LoVo (cell line): Measurements from ENCODE around the gene RGP1.

ENCODE experiments used
- DNase-seq: peaks from one replicate; pipeline ENCODE4 v3.0.0-alpha.2; 2016; ENCODE audit warnings: low spot score

Gene RGP1

DNA sequence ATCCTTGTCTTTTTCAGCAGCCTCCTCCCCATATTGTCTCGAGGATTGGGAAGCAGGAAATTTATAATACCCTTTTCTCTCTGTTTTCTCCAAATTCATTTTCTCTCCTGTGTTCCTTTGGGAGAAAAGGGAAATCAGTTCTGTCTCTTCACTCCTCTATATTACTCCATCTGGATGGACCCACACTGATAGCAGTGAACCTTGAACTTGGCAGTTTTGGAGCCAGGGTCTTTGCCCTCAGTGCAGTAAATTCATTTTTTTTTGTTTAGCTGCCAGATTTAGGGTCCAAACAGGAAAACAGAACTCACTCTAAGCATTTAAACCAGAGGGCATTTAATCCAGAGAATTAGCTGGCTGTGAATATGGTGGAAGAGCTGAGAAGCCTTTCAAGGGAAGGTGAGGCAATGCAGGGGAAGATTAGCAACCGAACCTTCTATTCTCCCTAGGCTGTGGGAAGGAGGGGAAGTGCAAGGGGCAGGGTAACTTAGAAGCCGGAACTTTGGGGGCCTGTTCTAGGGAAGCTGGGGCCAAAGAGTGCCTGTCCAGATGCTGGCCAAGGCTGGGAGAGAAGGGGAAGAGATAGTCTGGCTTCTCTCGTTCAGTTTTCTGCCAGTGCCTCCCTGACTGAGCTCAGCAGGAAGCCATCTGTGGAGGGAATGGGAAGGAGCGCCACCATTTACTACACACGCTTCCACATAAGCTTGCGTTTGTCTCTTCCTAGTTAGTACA, 26.0 kb downstream of the RGP1 start:
- DNase-seq, result no peak

DNA sequence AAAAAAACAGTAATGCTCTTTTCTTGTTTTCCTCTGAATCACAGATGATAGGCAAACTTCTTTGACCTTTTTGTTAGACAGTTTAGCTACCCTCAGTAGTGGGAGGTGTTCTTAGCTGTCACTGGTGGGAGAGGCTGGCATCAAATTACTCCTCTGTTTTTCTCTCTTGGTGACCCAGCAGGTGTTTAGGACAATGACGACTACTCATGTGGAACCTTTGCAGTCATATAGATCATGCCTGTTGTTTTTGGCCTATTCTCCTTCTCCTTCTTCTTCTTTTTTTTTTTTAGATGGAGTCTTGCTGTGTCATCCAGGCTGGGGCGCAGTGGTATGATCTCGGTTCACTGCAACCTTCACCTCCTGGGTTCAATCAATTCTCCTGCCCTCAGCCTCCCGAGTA, 26.9 kb downstream of the RGP1 start:
- no peak for DNase-seq

DNA sequence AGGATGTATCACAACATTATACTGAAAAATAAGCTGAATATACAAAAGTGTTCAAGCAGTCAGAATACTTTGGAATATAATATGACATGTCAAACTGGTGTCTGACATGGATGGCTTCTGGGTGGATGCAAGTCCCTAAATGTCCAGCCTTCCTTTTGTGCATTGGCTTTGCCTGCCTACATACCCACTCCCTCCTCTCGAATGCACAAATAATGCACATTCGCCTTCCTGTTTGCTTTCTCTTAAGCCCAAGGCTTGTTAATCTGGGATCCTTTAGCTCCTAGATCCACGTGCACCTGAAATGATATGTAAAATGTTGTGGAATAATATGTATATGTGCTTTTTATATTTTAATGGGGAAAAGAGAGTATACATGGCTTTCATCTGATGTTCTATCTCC, 29.4 kb downstream of the RGP1 start:
- no peak for DNase-seq

DNA sequence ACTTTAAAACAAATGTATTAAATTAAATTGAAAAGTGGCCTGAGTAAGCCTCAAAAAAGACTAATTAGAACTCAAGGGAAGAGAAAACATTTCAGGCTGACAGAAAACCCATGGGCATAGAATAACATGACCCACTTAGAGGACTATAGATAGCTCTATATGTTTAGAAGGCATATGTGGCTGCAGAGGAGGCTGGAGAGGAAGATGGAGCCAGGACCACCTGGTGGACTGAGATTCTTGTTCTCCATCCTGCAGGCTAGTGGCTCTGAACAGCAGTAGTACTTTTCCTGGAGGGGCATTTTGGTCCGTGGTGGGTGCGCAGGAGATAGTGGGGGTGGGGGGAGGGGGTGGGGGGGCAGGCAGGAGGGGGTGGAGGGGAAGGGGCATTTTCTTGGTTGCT, 32.0 kb downstream of the RGP1 start:
- DNase-seq, result no peak

DNA sequence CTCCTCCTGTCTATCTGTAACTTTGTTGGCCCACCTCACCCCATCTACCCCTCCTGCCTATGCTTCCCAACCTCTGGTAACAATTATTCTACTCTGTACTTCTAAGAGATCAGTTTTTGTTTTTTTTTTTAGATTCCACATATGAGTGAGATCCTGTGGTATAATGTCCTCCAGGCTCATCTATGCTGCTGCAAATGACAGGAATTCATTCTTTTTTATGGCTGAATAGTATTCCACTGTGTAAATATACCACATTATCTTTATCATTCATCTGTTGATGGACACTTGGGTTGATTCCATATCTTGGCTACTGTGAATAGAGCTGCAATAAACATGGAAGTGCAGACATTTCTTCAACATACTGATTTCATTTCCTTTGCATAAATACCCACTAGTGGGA, 34.3 kb downstream of the RGP1 start:
- DNase-seq, result no peak

DNA sequence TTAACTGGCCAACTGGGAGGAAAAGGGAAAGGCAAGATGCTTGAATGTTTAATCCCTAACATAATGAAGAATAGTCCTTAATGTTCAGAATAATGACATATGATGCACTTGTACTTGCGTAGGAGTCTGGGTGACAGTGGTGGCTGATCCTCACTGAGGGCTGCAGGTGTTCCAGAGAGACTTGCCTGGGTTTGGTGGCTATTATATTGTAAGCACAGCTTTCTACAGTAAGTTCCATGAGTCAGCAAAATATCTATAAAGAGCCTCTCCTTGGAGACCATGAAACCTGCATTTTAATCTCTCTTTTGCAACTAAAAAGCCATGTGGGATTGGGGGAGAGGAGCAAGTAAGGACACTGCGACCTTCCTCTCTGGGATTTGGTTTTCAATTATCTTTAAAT, 40.5 kb downstream of the RGP1 start:
- DNase-seq, result no peak

DNA sequence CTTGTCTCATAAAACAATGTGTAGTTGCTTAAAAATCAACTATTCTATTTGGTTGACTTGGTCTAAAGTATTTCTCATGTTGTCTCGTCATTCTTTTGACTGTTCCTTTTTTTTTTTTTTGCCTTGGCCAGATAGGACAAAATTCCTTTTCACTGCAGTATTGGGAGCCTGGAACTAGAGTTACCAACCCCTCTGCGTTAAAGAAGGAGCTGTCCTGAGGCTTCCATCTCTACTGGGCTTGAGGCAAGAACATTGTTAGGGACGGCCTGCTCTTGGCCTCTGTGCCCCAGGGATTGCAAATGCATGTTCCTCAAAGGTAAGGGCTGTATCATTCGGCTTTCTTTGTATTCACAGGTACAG, 40.9 kb downstream of the RGP1 start:
- no peak for DNase-seq

DNA sequence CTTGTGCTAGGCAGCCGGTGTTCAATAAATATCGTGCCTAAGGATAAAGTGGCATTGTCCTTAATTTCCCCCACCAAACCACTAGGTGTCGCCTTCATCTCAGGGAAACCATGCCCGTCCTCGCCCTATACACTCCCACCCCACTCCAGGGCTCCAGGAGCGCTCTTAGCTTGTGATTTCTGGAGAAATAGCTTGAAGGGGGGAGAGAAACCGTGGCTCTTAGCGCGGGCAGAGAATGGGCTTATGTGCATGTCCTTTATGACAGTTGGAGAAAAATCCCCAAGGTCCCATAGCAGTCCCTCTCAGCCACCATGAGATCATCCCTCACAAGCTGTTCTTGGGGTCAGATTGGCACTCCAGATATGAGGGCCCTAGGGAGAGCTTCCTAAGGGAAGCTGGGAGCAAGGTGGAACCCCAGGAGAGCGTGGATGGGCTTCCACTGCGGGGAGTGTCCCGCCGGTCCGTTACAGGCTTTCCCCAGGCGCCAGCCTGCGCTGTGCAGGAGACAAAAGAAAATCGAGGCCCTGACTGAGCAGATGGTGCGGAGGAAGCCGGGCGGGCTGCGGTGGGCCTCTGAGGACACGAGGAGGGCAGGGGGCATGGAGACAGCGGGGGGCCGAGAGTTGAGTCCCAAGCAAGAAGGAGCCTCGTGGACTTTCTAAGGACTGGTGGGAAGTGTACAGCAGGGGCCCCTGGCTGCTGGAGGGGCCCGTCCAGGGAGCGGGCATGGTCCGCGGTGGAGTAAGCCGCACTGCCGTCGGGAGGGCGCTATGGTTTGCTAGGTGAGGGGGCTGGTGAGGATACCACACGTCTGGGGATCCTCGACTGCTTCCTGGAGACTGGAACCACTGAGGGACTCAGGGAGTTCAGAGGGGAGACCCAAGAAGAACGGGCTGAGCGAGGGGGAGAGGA, 41.6 kb downstream of the RGP1 start:
- peak; percentile 58 for DNase-seq

DNA sequence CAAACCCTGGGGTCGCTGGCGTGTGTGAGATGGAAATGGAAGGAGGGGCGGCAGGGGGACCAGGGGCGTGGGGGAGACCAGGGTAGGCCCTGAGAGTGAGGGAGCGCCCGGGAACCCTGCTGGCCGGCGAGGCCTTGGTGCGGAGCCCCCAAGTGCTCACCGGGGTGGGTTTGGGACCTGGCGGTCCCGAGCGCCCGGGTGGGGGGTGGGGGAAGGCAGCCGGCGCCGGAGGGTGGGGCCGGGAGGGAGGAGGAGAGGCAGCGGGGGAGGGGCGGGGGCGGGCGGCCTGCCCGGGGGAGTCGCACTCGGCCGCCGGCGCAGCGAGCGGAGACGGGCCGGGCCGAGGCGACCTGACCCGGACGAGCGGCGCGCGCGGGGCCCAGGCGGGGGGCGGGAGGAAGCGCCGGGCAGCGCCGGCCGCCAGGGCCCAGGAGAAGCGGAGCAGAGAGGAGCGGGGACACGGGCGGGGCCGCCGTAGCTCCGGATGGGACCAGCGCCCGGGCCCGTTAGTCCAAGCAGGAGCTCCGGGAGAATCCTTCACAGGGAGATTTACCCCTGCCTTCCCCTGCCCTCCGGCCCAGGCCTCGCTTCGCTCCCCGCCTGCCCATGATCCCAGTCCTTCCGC, 42.3 kb downstream of the RGP1 start, which contains the start of gene NPR2:
Gene NPR2 (plus strand): TSS at position 295 of the 625 bp plus-strand sequence. CDS start 818 bp downstream, outside the sequence.
- DNase-seq, result no peak

DNA sequence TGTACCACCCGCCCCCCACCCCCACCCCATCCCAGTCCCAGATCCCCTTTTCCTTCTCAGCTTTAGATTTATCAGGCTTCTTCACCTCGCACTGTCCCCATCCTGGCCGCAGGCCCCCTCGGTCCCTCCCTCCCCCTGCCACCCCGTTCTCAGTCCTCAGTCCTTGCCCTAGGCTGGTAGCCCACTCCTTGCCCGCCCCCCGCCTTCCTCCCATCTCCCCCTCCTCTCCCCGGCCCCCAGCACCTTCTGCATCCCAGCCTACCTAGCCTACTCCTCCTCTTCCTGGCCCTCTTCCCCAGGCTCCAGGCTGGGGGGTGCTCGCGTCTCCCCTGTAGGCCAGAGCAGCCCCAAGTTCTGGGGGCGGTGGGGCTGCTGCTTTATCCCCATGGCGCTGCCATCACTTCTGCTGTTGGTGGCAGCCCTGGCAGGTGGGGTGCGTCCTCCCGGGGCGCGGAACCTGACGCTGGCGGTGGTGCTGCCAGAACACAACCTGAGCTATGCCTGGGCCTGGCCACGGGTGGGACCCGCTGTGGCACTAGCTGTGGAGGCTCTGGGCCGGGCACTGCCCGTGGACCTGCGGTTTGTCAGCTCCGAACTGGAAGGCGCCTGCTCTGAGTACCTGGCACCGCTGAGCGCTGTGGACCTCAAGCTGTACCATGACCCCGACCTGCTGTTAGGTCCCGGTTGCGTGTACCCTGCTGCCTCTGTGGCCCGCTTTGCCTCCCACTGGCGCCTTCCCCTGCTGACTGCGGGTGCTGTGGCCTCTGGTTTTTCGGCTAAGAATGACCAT, 43.1 kb downstream of the RGP1 start:
- DNase-seq, result no peak

DNA sequence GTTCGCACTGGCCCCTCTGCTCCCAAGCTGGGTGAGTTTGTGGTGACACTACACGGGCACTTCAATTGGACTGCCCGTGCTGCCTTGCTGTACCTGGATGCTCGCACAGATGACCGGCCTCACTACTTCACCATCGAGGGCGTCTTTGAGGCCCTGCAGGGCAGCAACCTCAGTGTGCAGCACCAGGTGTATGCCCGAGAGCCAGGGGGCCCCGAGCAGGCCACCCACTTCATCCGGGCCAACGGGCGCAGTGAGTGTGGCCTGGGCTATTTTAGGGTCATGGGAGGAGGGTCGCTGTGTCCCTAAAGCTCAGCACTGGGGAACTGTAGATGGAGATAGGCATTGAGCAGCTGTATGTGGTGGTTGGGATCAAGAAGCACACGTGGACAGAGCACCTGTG, 43.7 kb downstream of the RGP1 start:
- no peak for DNase-seq

DNA sequence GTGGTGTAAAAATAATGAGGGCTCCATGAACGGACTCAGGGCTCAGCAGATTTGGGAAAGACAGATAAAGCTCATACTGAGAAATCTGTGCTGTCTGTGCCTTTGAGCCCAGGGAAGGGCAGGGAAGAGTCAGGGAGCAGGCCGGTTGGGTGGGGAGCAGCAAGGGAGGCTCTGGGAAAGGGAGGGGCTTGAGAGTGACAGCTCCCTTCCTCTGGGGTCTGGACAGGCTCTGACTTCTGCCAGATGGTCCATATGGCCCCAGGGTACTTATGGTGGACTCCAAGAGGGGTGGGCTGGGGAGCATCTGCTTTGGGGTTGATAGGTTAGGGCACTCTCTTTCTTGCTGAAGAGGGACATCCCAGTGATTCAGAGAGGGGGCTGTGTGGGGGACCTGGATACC, 44.4 kb downstream of the RGP1 start:
- DNase-seq, result no peak

DNA sequence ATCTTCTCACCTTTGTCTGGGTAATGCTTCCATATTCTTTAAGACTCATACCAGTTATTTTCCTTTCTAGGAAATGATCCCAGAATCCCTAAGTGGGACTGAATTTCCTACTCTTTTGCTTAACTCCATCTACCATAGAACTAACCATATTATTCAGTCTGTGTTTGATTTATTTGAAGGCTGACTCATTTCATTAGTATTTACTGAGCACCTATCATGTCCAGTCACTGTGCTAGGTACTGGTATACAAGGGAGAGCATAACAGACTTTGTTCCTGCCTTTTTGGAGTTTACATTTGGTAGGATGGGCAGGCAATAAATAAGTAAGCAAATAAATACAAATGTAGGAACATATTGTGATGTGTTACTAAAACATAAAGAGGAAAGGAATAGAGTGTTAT, 46.6 kb downstream of the RGP1 start:
- DNase-seq, result no peak

DNA sequence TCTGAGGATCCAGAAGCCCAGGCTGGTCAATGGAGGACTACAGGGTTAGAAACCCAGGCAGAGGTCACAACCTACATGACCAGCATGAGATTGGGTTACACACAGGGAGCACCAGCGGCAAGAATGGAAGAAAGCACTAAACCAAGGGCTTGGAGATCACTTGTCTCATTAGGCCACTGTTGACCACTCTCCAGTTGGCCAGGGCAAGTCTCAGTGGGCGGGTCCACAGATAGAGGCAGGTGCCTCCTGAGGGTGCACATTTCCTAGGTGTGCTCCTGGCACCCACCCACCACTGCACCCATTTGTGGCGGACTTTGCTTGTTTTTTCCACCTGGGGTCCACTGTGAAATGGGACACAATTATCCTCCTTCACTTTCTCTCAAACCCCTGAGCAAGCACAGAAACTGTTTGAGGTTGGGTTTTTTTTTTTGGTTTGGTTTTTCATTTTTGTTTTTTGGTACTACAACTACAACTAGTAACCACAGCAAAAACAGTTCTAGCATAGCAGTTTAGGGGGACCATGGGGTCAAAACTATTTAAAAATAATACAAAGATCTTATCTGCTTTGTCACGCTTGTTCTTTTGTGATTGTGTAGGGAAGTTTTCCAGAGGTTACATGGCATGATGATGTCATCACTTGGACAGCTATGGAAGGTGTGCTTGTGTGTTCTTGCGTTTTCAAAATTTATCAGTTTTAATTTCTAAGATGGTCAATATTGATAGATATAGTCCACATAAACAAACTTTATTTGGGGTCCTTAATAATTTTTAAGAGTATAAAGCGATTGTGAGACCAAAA, 48.4 kb downstream of the RGP1 start:
- DNase-seq, result no peak

DNA sequence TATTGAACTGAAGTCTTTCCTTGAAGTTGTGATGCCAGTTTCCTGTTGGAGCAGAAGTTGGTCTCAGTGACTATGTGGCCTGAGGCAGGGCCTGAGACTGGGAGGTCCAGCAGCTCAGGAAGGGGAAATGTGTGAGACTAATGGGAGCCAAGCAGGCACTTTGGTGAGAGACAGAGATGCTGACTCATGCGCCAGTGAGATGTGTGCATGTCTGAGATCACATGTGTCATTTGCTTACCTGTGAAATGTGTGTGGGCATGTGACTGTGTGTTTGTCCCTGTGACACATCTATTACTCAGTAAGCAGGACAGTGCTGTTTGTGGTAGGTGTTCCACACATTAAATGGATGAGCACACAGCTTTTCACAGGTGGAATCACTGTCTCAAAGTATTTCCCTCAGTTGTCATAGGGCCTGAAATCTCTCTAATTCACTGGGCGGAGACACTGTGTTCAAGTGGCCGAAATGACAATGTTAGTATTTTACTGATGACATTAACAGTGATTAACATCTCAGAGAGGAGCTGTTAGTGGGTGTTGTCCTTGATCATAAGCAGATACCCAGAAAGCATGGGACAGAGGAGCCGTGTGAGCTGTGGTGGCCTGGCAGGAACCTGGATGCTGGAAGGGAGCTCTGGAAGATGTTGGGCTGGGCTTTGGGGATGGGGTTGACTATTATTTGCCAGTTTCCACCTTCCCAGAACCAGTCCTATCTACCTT, 49.7 kb downstream of the RGP1 start:
- DNase-seq, result no peak

DNA sequence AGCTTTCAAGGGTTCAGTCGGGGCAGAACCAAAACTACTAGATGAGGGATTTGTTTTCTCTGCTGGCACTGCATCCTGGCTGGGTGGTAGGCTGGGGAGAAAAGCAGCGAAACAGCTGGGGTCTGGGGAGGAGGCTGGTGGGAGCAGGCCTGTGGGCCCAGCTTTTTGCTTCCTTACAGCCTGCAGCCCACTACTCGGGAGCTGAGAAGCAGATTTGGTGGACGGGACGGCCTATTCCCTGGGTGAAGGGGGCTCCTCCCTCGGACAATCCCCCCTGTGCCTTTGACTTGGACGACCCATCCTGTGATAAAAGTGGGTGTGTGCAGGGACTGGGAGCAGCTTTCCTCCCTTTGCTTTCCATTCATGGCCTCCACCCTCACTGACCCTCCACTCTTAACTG, 51.4 kb downstream of the RGP1 start:
- DNase-seq, result no peak

DNA sequence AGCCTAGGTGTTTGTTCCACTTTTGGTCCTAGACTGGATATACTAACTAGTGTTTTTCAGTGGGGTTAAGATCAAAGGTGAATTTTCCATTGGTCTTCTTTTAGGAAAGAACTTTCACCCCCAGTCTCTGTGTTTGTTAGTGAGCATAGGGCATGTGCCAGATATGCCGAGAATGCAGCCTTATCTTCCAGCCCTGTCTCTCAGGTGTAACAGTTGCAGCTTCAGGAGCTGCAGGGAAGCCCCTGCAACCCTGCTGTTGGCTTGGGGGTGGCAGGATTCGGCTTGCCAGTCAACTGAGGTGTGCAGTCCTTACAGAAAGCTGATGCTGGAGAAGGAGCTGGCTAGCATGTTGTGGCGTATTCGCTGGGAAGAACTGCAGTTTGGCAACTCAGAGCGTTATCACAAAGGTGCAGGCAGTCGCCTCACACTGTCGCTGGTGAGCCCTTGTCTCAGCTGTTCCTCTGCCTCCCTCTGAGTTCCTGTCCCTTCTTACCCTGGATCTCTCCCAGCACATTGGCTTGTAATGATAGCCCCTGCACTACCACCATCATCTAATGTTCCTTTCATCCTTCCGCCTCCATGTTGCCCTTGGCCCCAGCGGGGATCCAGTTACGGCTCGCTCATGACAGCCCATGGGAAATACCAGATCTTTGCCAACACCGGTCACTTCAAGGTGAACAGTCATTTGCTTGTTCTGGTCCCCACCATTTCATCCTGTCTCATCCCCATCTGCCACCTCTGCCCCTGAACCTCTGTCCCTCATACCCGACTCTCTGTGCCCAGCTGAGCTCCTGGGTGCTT, 52.4 kb downstream of the RGP1 start:
- DNase-seq, result no peak

DNA sequence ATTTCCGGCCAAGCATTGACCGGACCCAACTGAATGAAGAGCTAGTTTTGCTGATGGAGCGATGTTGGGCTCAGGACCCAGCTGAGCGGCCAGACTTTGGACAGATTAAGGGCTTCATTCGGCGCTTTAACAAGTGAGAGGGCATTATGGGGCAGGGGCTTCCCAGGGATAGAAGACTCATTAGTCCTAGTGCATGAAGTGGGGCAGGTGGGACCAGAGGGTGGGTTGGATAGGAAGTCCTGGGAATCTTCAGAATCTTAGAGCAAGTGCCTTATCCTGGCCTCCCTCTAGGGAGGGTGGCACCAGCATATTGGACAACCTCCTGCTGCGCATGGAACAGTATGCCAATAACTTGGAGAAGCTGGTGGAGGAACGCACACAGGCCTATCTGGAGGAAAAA, 57.0 kb downstream of the RGP1 start:
- no peak for DNase-seq
